ENCODE data around the gene ASXL1.

GRCh38 chr20:32337937-32338661, 20.0 kb upstream of the ASXL1 start:
- TF ChIP-seq POLR2A (IDR thresholded peaks at IDR 0.05): no peak
- no peak for TF ChIP-seq CTCF (IDR thresholded peaks at IDR 0.05)
- TF ChIP-seq EP300 (IDR thresholded peaks at IDR 0.05): no peak
- no peak for TF ChIP-seq POLR2AphosphoS5 (IDR thresholded peaks at IDR 0.05)
